GM12875 (cell line): Measurements from ENCODE around the gene PRXL2A.

Experiments used
- H3K4me3 ChIP-seq: one replicate; pipeline ENCODE4 v1.5.1; 2011; ENCODE audit warnings: low read depth, low read length, control low read depth
- TF ChIP-seq, protein P1 (sequence below): IDR thresholded peaks from 2 replicates; pipeline ENCODE4 v1.5.1; 2011; ENCODE audit warnings: low read depth, mild to moderate bottlenecking, control low read depth, inconsistent platforms, low read length, moderate library complexity, borderline replicate concordance; ENCODE audit not compliant: insufficient read depth

Gene PRXL2A

DNA sequence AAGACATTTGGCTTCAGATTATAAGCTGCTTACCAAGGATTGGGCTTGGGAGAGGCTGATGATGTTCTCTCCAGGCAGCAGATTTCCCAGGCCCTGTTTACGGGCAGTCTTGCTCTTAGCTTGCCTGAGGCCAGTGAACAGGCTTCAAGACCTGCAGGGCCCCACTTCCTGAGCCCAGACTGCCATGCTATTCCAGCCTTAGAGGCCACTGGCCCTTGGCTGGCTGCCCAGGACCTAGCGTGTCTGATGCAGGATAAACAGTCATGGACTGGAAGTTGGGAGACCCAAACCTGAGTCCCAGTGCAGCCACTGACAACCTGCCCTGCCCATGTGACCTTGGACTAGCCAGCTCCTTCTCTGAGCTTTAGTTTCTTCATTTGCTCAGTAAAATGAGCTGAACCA lies 2.9 kb downstream of the PRXL2A start:
- H3K4me3 ChIP-seq: no peak overlapping the region
- TF ChIP-seq, protein P1, sequence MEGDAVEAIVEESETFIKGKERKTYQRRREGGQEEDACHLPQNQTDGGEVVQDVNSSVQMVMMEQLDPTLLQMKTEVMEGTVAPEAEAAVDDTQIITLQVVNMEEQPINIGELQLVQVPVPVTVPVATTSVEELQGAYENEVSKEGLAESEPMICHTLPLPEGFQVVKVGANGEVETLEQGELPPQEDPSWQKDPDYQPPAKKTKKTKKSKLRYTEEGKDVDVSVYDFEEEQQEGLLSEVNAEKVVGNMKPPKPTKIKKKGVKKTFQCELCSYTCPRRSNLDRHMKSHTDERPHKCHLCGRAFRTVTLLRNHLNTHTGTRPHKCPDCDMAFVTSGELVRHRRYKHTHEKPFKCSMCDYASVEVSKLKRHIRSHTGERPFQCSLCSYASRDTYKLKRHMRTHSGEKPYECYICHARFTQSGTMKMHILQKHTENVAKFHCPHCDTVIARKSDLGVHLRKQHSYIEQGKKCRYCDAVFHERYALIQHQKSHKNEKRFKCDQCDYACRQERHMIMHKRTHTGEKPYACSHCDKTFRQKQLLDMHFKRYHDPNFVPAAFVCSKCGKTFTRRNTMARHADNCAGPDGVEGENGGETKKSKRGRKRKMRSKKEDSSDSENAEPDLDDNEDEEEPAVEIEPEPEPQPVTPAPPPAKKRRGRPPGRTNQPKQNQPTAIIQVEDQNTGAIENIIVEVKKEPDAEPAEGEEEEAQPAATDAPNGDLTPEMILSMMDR: no peak

GRCh38 chr10:80411681-80412220 lies 3.4 kb downstream of the PRXL2A start:
- no peak overlapping the region for H3K4me3 ChIP-seq
- TF ChIP-seq, protein P1: no peak

DNA sequence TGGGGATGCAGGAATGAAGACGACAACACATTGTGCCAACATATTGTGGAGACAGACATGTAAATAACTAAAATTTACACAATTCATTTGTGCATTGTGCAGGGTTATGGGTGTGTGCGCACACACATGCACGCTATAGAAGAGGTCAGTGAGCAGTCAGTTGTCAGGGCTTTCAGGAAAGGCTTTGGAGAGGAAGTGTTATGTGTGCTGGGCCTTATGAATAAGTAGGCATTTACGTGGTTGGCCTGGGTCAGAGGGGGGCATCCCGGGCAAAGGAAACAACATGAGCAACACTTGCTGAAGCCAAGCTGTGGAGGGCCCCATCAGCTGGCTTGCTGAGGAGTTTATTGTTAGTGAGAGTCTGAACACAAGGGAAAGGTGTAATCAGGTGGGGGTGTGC lies 4.1 kb downstream of the PRXL2A start:
- TF ChIP-seq, protein P1: no peak
- H3K4me3 ChIP-seq: no peak overlapping the region

DNA sequence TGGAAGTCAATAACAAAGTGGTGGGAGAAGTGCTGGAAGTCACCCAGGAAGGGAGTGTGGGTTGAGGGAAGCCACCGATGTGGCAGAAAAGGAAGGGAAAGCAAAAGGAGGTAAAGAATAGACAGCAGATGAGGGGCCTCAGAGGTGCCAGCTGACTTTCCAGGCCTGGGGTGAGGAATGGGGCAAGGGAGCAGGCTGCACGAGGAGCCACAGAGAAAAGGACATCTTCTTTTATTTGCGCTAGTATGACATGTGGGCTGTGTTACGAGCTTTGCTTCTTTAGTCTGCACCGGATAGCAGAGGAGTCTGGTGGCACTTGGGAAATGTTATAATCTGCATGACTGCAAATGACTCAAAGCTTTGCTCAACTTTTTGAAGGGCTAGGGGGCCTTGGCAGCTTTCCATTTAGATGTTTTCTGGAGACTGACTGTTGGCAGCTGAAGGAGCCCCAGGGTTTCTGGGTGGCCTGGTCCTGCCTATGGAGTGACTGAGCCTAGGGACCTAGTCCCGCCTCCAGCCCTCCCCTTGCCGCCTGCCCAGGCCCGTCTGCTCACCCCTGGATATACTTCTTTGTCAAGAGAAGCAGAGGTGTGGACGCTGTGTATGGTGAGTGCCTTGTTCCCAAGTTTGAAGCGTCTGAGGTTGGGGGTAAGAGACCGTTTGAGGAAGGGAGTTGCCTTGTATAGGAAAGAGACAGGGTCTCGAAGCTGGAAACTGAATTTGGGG lies 5.1 kb downstream of the PRXL2A start:
- no peak overlapping the region for H3K4me3 ChIP-seq

GRCh38 chr10:80414142-80414895 lies 6.0 kb downstream of the PRXL2A start:
- TF ChIP-seq, protein P1: no peak
- H3K4me3 ChIP-seq: no peak overlapping the region

More for the DNA sequence above, 5.1 kb downstream of the PRXL2A start:
- TF ChIP-seq, protein P1: no peak

DNA sequence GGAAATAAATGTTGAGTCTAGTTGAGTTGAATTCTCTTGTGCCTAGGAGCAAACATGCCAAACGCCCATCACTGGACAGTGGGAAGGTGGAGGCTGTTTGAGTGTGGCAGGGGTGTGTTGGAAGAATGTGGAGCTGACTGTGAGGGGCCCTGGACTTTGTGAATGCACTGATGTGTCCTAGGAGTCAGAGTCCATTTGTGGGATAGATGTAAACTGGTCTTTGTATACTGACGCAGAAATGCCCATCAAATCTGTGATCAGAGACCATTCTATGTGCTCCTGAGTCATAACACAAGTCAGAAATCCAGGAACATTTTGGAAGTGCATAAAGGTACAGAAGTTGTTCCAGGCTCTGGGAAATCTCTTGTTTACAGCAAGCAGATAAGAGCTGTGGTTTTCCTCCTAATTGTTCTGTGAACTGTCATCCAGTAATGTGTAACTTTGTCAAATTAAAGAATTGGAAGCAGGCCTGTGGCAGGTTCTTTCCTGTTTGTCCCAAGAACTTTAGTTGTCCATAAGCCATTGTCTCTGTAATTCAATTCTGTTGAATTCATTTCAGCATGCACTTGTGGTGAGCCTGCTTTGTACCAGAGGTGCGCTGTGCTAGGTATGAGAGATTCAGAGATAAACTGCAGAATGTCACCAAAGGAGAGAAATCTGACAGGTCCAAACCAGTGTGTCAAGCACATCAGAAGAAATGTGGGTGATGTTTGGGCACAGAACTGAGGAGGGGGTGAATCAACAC lies 7.6 kb downstream of the PRXL2A start:
- TF ChIP-seq, protein P1: no peak

More for the DNA sequence above, 7.6 kb downstream of the PRXL2A start:
- H3K4me3 ChIP-seq: no peak overlapping the region
